NCI-H1105 (cell line): ENCODE results near the gene DTL.
"Not testable (repeated sequence)": the region's sequence is repeated elsewhere in the genome, so short reads cannot be mapped to it uniquely, and the experiment has no call there.

Experiments
- DNase-seq: peaks from one replicate; lab custom pipeline; 2025; lab: John Stamatoyannopoulos, UW

The DTL gene, protein sequence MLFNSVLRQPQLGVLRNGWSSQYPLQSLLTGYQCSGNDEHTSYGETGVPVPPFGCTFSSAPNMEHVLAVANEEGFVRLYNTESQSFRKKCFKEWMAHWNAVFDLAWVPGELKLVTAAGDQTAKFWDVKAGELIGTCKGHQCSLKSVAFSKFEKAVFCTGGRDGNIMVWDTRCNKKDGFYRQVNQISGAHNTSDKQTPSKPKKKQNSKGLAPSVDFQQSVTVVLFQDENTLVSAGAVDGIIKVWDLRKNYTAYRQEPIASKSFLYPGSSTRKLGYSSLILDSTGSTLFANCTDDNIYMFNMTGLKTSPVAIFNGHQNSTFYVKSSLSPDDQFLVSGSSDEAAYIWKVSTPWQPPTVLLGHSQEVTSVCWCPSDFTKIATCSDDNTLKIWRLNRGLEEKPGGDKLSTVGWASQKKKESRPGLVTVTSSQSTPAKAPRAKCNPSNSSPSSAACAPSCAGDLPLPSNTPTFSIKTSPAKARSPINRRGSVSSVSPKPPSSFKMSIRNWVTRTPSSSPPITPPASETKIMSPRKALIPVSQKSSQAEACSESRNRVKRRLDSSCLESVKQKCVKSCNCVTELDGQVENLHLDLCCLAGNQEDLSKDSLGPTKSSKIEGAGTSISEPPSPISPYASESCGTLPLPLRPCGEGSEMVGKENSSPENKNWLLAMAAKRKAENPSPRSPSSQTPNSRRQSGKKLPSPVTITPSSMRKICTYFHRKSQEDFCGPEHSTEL

DNA sequence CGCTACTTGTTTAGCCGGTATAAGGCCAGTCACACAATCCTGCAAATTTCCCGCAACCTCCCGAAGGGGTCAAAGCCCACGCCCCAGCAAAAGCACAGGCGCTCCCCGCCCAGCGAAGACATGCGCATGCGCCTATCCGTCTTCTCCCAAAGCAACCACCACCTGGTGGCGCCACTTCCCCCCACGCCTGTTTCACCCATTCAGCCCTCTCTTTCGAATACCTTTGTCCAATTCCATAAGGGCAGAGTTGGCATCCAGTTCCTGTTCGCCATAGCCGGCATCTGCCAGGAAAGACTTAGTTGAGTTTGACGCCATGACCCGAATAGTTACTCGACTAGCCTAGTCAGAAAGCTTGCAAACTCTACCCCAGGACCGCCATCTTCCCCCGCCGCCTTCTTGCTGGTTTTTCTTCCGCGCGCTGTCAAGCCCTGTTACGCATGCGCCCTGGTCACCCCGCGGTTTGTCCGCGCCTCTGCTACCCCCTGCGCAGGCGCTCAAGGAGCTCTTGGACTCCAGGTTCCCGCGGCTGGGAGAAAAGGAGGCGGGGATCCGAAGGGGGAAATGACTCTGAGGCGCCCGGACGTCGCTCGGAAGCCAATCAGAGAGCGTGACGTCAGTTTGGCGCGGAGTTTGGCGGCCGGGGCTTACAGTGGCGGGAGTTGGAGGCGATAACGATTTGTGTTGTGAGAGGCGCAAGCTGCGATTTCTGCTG is at the start of gene DTL, which contains the start of gene INTS7:
TSS of gene DTL (plus strand) at position 626 of the 712 bp plus-strand sequence. CDS start 143 bp downstream, outside the sequence.
TSS of gene INTS7 (minus strand) at position 435 of the 712 bp plus-strand sequence. CDS start at position 315, 120 bp downstream.
- peak; percentile 100 for DNase-seq

GRCh38 chr1:211986628-211987254 is 48.8 kb upstream of the DTL start:
- no peak for DNase-seq

GRCh38 chr1:211991695-211992094 is 43.9 kb upstream of the DTL start:
- no peak for DNase-seq

- not testable (repeated sequence) for DNase-seq
Measured at GRCh38 chr1:211997426-211997825, 38.1 kb upstream of the DTL start.

GRCh38 chr1:212002536-212002935 is 33.0 kb upstream of the DTL start:
- no peak for DNase-seq

DNA sequence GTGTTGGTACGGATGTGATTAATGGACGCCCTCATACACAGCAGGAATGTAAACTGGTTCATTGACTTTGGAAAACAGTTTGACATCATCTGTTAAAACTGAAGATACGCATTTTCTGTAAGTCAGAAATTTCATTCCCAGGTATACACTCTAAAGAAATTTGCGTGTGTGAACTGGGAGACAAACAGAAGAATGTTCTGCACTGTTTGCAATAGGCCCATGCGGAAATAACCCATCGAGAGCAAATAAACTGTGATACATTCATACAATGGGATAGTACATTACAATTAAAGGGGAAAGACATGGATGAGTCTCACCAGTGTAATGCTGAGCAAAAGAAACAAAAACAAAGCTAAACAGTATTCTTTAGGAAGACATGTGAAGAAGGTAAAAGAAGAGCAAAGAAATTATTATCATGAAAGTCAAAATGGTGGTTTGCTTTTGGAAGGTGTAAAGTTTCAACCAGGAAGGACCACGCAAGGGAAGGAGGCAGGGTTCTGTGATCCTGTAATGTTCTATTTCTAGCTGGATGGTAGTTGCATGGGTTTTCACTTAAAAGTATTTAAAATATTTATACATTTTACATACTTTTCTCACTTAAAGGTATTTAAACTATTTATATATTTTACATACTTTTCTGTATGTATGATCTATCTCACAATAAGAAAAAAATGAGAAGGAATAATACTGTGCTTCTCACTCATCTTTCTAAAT is 30.5 kb upstream of the DTL start:
- no peak for DNase-seq

- no peak for DNase-seq
Measured at GRCh38 chr1:212007178-212007577, 28.4 kb upstream of the DTL start.

DNA sequence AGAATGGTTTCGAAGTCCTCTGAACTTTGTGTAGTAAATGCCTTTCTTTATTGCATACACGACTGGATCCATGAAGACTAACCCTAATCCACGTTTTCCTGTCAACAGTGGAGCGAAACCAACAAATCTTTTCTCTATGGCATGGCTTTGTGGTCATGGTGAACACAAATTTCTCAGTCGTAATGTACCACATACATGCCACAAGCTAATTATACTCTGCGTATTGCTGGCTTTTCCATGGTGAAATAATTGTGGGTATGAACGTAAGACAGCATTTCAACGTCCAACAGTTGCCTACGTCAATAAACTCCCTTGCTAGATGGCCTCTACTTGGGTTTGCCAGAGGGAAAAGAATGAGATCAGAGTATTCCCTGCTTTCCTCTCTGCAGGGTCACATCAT is 27.7 kb upstream of the DTL start:
- DNase-seq: no peak

- DNase-seq: no peak
Measured at GRCh38 chr1:212009561-212009960, 26.0 kb upstream of the DTL start.

DNA sequence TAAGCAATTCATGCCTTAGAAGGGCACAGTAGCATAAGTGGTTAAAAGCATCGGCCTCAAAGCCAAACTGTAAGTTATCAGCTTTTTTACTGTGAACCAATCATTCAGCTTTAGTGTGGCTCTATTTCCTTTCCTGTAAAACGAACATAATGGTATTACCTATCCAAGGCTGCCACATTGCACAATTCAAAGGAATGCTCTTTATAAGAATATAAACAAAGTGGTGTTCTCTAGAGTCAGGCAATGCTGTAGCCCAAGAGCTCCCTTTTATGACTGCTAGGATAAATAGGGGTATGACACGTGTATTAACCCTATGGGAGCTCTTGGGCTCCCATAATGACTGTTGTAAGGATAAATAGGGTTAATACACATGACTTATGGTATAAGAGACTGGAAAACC is 25.5 kb upstream of the DTL start:
- DNase-seq: no peak

GRCh38 chr1:212012034-212012740 is 23.4 kb upstream of the DTL start:
- peak; percentile 66 for DNase-seq

GRCh38 chr1:212013672-212014071 is 21.9 kb upstream of the DTL start:
- no peak for DNase-seq

DNA sequence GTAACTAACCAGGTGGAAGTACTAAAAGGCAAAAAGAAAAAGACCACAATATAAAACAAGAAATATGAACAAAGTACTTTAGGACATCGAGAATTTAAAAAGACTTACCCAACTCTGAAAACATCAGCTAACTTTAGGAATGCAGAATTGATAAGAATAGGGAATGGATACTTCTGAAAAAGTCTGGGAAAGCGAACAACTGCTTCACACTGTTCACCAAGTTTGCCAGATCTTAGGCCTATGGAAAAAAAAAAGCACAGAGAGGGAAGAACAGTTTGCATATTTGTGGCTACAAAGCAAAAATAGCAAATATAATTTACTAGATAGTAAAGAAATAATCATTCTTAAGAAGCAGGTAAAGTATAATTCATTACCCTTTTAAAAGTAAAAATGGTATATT is 14.6 kb upstream of the DTL start:
- no peak for DNase-seq

- DNase-seq: no peak
Measured at GRCh38 chr1:212021563-212021962, 14.0 kb upstream of the DTL start.

- DNase-seq: not testable (repeated sequence)
Measured at GRCh38 chr1:212022908-212023307, 12.6 kb upstream of the DTL start.

GRCh38 chr1:212024469-212025149 is 10.9 kb upstream of the DTL start:
- no peak for DNase-seq

GRCh38 chr1:212027727-212028126 is 7.8 kb upstream of the DTL start:
- DNase-seq: not testable (repeated sequence)

- DNase-seq: no peak
Measured at GRCh38 chr1:212030936-212031528, 4.5 kb upstream of the DTL start.

- no peak for DNase-seq
Measured at GRCh38 chr1:212034516-212035122, 929 bp upstream of the DTL start.
